Central memory CD8-positive, alpha-beta T cell (primary cell): ENCODE results near the gene PTPRC.

Experiments
- ATAC-seq: fragments of 150-1000 bp; cut with Tn5 transposase; replicated peaks from 2 replicates; pipeline ENCODE4 v1.10.0; 2022; ENCODE audit warnings: mild to moderate bottlenecking, moderate FRiP score, moderate number of reproducible peaks; ENCODE audit not compliant: poor library complexity, severe bottlenecking; ENCODE audit errors: extremely low read depth
- DNase-seq, 2 donors: peaks; one replicate each; pipeline ENCODE4 v3.0.0; 2021; ENCODE audit warnings: low spot score in 2 of 2
- H3K27ac Mint-ChIP-seq: one replicate; pipeline ENCODE4 v1.8.0; 2022; ENCODE audit warnings: low read depth, mild to moderate bottlenecking, moderate library complexity, mixed read lengths
- H3K27me3 Mint-ChIP-seq: one replicate; pipeline ENCODE4 v1.8.0; 2022; ENCODE audit warnings: mixed read lengths
- H3K36me3 Mint-ChIP-seq: one replicate; pipeline ENCODE4 v1.8.0; 2022; ENCODE audit warnings: mild to moderate bottlenecking, moderate library complexity, mixed read lengths; ENCODE audit not compliant: insufficient read depth
- H3K4me1 Mint-ChIP-seq: one replicate; pipeline ENCODE4 v1.8.0; 2022; ENCODE audit warnings: mixed read lengths
- H3K4me3 Mint-ChIP-seq: one replicate; pipeline ENCODE4 v1.8.0; 2022; ENCODE audit warnings: mild to moderate bottlenecking, moderate library complexity, mixed read lengths
- H3K9me3 Mint-ChIP-seq: one replicate; pipeline ENCODE4 v1.8.0; 2022; ENCODE audit warnings: mixed read lengths

PTPRC gene

GRCh38 chr1:198683449-198683848 lies 44.6 kb downstream of the PTPRC start:
- ATAC-seq (no peak), DNase-seq (no peak)
- Mint-ChIP-seq H3K4me3 (peak overlapping the region; percentile 79), H3K9me3 (no peaks in the 10 kb centered on the region), H3K27ac (peak overlapping the region; percentile 98), H3K36me3 (peaks cover 52% of the 10 kb centered on the region), H3K27me3 (no peaks in the 10 kb centered on the region), H3K4me1 (peaks cover 69% of the 10 kb centered on the region)

DNA sequence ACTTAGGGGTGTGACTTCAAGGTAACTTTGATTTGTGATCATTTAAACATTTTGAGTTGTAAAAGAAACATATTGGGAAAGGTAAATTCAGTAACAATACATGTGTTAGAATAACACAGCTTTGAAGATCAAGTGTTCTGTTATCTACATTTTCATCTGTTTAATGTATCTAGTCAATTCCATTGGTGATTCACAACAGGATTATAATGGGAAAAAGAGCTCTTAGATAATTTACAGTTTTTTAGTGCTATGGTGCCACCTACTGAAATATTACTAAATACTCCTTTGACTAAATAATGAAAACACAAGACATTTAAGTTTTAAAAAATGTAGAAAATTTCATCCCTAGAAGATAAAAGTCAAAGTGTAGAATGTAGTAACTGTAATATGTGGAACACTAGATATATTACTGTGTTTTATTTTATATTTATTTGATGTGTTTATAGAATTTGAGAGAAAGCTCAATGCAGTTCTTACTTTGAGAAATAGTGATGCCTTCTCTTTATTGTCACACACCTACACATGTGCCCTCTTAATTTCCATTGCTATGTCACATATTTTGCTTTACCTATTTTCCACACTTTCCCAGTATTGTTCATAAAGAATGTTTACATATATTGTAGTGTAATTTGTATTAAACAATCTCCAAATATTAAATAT lies 47.4 kb downstream of the PTPRC start:
- H3K27ac Mint-ChIP-seq = peak overlapping the region; percentile 88
- no peaks in the 10 kb centered on the region for H3K27me3 Mint-ChIP-seq
- no peaks in the 10 kb centered on the region for H3K9me3 Mint-ChIP-seq
- no peak for ATAC-seq
- peaks cover 76% of the 10 kb centered on the region for H3K4me1 Mint-ChIP-seq
- H3K36me3 Mint-ChIP-seq = peaks cover 43% of the 10 kb centered on the region
- peak overlapping the region; percentile 70 for H3K4me3 Mint-ChIP-seq
- no peak for DNase-seq

- H3K9me3 Mint-ChIP-seq = no peaks in the 10 kb centered on the region
- peaks cover 39% of the 10 kb centered on the region for H3K36me3 Mint-ChIP-seq
- H3K4me3 Mint-ChIP-seq = peak overlapping the region; percentile 70
- ATAC-seq (no peak), DNase-seq (no peak)
- peak overlapping the region; percentile 88 for H3K27ac Mint-ChIP-seq
- no peaks in the 10 kb centered on the region for H3K27me3 Mint-ChIP-seq
- H3K4me1 Mint-ChIP-seq = peaks cover 78% of the 10 kb centered on the region
Measured at GRCh38 chr1:198687429-198687828, 48.6 kb downstream of the PTPRC start.

DNA sequence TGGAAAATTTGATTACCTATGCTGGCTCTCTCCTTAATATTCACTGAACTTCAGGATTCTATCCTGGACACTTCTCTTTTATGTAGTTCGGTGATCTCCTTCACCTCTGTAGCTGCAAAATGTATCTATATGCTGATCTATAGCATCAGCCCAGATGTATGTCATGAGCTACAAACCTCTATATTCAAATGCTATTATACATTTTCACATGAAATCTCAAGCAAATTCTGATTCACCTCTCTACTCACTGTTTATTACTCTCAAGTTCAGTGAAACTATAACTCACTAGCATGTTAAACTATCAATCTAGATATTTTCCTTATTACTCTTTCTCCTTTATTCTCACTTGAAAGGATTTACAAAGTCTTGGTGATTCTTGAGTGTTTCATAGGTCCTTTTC lies 52.2 kb downstream of the PTPRC start:
- H3K9me3 Mint-ChIP-seq = no peaks in the 10 kb centered on the region

GRCh38 chr1:198693321-198693720 lies 54.5 kb downstream of the PTPRC start:
- H3K4me3 Mint-ChIP-seq = peak overlapping the region; percentile 52
- no peaks in the 10 kb centered on the region for H3K27me3 Mint-ChIP-seq
- H3K4me1 Mint-ChIP-seq = peaks cover 79% of the 10 kb centered on the region
- H3K27ac Mint-ChIP-seq = peak overlapping the region; percentile 60
- ATAC-seq (no peak), DNase-seq (no peak)
- peaks cover 64% of the 10 kb centered on the region for H3K36me3 Mint-ChIP-seq
- no peaks in the 10 kb centered on the region for H3K9me3 Mint-ChIP-seq

More for the DNA sequence above, 52.2 kb downstream of the PTPRC start:
- Mint-ChIP-seq H3K36me3 (peaks cover 46% of the 10 kb centered on the region), H3K27ac (peak overlapping the region; percentile 88), H3K27me3 (no peaks in the 10 kb centered on the region), H3K4me3 (peak overlapping the region; percentile 69), H3K4me1 (peaks cover 78% of the 10 kb centered on the region)
- DNase-seq (no peak), ATAC-seq (no peak)

- no peak for ATAC-seq
Measured at GRCh38 chr1:198694542-198694941, 55.7 kb downstream of the PTPRC start.

GRCh38 chr1:198696211-198696610 lies 57.4 kb downstream of the PTPRC start:
- ATAC-seq = no peak
- H3K36me3 Mint-ChIP-seq = peaks cover 74% of the 10 kb centered on the region
- H3K27ac Mint-ChIP-seq = peak overlapping the region; percentile 85
- no peaks in the 10 kb centered on the region for H3K27me3 Mint-ChIP-seq
- H3K9me3 Mint-ChIP-seq = no peaks in the 10 kb centered on the region
- H3K4me3 Mint-ChIP-seq = peak overlapping the region; percentile 42
- DNase-seq = no peak
- H3K4me1 Mint-ChIP-seq = peaks cover 79% of the 10 kb centered on the region

More at GRCh38 chr1:198694542-198694941, 55.7 kb downstream of the PTPRC start:
- DNase-seq = no peak
- H3K4me3 Mint-ChIP-seq = no peak overlapping the region
- peaks cover 71% of the 10 kb centered on the region for H3K36me3 Mint-ChIP-seq
- no peaks in the 10 kb centered on the region for H3K27me3 Mint-ChIP-seq
- no peaks in the 10 kb centered on the region for H3K9me3 Mint-ChIP-seq
- peaks cover 79% of the 10 kb centered on the region for H3K4me1 Mint-ChIP-seq
- H3K27ac Mint-ChIP-seq = peak overlapping the region; percentile 85

GRCh38 chr1:198699167-198700015 lies 60.6 kb downstream of the PTPRC start:
- DNase-seq = peak; percentile 41 to 54
- H3K27me3 Mint-ChIP-seq = no peaks in the 10 kb centered on the region
- peaks cover 75% of the 10 kb centered on the region for H3K36me3 Mint-ChIP-seq
- H3K4me3 Mint-ChIP-seq = peak overlapping the region; percentile 21
- peaks cover 80% of the 10 kb centered on the region for H3K4me1 Mint-ChIP-seq
- no peaks in the 10 kb centered on the region for H3K9me3 Mint-ChIP-seq
- peak; percentile 67 for ATAC-seq
- peak overlapping the region; percentile 83 for H3K27ac Mint-ChIP-seq

DNA sequence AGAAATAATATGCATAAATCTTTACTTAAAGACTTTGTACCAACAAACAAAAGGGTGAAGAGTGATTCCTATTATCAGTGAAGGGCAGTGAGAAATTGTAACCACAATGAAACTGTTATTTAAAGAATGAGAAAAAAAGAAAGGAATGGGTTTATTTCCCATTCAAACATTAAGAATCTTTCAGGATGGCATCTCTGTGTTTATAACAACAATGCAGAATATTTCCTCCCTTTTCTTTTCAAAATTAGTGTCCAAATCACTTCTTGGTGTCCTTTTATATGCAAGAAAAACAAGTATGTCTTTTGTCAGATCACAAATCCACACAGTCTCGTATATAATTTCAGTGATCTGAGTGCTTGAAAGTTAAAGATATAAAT lies 61.2 kb downstream of the PTPRC start:
- peaks cover 76% of the 10 kb centered on the region for H3K36me3 Mint-ChIP-seq
- peak overlapping the region; percentile 21 for H3K4me3 Mint-ChIP-seq
- no peaks in the 10 kb centered on the region for H3K27me3 Mint-ChIP-seq
- ATAC-seq (no peak), DNase-seq (no peak)
- no peaks in the 10 kb centered on the region for H3K9me3 Mint-ChIP-seq
- H3K4me1 Mint-ChIP-seq = peaks cover 80% of the 10 kb centered on the region
- H3K27ac Mint-ChIP-seq = peak overlapping the region; percentile 83

DNA sequence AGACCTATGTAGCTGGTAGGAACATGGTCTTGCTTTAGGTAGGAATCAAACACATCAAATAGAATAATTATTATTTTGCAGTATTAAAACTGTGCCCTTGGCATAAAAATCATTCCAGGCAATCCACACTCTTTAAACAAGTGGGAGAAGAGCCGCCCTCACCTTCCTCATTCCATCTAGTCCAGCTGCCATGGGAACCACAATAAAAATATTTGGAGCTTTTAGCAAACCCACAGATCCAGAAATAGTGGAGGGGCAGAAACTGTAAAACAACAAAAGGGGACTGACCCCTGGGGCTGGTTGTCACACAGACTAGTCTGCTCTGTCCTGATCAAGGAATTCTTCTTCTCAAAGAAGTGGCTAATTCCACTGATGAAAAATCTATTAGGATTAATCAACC lies 61.6 kb downstream of the PTPRC start:
- H3K4me1 Mint-ChIP-seq = peaks cover 81% of the 10 kb centered on the region
- H3K36me3 Mint-ChIP-seq = peaks cover 80% of the 10 kb centered on the region
- DNase-seq (no peak), ATAC-seq (no peak)
- peak overlapping the region; percentile 23 for H3K4me3 Mint-ChIP-seq
- H3K9me3 Mint-ChIP-seq = no peaks in the 10 kb centered on the region
- H3K27me3 Mint-ChIP-seq = no peaks in the 10 kb centered on the region
- H3K27ac Mint-ChIP-seq = peak overlapping the region; percentile 83

- ATAC-seq = no peak
Measured at GRCh38 chr1:198701250-198701649, 62.4 kb downstream of the PTPRC start.

DNA sequence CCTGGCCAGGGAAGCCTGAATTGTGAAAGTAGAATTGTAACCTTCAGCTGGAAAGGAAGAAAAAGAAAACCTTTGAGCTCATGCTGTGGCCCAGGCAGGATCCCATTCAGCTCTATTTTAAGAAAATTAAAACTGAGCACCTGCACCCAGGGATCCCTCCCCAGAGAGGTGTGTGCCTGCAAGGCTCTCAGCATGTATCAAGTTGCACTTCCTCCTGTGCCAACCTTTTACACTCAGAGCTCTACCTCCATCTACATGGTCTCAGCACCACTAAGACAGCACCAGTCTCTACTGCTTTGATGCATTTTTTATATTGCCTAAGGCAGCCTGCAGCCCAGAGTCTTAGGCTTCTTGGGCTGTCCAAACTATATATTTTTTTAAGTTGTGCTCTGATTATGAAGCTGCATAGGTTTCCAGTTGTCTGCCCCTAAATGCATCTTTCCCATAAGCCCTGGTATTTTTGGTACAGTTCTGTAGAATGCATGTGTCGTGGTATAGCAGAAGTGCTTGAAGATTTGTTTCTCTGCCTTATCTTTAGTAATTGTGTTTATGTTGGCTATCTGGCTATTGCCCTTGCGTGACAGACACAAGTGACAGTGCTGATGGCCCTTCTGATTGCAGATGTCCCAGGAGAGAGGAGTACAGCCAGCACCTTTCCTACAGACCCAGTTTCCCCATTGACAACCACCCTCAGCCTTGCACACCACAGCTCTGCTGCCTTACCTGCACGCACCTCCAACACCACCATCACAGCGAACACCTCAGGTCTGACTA lies 63.1 kb downstream of the PTPRC start:
- H3K9me3 Mint-ChIP-seq = no peaks in the 10 kb centered on the region
- H3K27me3 Mint-ChIP-seq = no peaks in the 10 kb centered on the region
- peaks cover 77% of the 10 kb centered on the region for H3K4me1 Mint-ChIP-seq
- no peak overlapping the region for H3K27ac Mint-ChIP-seq
- H3K4me3 Mint-ChIP-seq = no peak overlapping the region
- ATAC-seq = no peak
- no peak for DNase-seq
- peaks cover 83% of the 10 kb centered on the region for H3K36me3 Mint-ChIP-seq

More at GRCh38 chr1:198701250-198701649, 62.4 kb downstream of the PTPRC start:
- Mint-ChIP-seq H3K27ac (peak overlapping the region; percentile 83), H3K4me3 (peak overlapping the region; percentile 23), H3K9me3 (no peaks in the 10 kb centered on the region), H3K36me3 (peaks cover 85% of the 10 kb centered on the region), H3K4me1 (peaks cover 83% of the 10 kb centered on the region), H3K27me3 (no peaks in the 10 kb centered on the region)
- no peak for DNase-seq
